GM23338 (cell line): Measurements from ENCODE around the gene SCPEP1. TPM values are rescaled to one million over a fixed set of nuclear protein-coding genes. Genes with fewer than 3 reads are reported as not detected.

ENCODE experiments used
- ATAC-seq: fragments of 200-7000 bp; cut with Tn5 transposase; 3 replicates; pipeline ENCODE4 v1.9.1; 2020
- DNase-seq: peaks from one replicate; pipeline ENCODE4 v3.0.0-alpha.2; 2015; ENCODE audit warnings: low spot score
- H2AFZ ChIP-seq: fragments of 200-600 bp; sonication (generic); 2 replicates; pipeline ENCODE4 v1.8.0; 2016; ENCODE audit warnings: antibody characterized with exemption, mild to moderate bottlenecking, moderate library complexity
- H3F3A ChIP-seq: fragments of 200-600 bp; sonication (generic); replicated peaks from 2 replicates; pipeline ENCODE4 v1.8.0; 2017; ENCODE audit warnings: antibody characterized with exemption, mixed run types, low read depth
- H3K27ac ChIP-seq: fragments of 200-600 bp; sonication (generic); 2 replicates; pipeline ENCODE4 v1.6.1; 2016; ENCODE audit warnings: low read depth
- H3K27me3 ChIP-seq: fragments of 200-600 bp; sonication (generic); 2 replicates; pipeline ENCODE4 v1.8.0; 2016; ENCODE audit warnings: mild to moderate bottlenecking, mixed run types, moderate library complexity; ENCODE audit not compliant: insufficient read depth
- H3K36me3 ChIP-seq: fragments of 200-600 bp; sonication (generic); 2 replicates; pipeline ENCODE4 v1.8.0; 2016; ENCODE audit warnings: mild to moderate bottlenecking; ENCODE audit not compliant: insufficient read depth
- H3K4me1 ChIP-seq: fragments of 200-600 bp; sonication (generic); 2 replicates; pipeline ENCODE4 v1.8.0; 2016; ENCODE audit warnings: mild to moderate bottlenecking, moderate library complexity; ENCODE audit not compliant: insufficient read depth
- H3K4me2 ChIP-seq: fragments of 200-600 bp; sonication (generic); 2 replicates; pipeline ENCODE4 v1.7.1; 2017; ENCODE audit warnings: mixed run types
- H3K4me3 ChIP-seq: fragments of 200-600 bp; sonication (generic); 2 replicates; pipeline ENCODE4 v1.6.1; 2016; ENCODE audit warnings: mixed run types
- H3K79me2 ChIP-seq: fragments of 200-600 bp; sonication (generic); replicated peaks from 2 replicates; pipeline ENCODE4 v1.8.0; 2017; ENCODE audit warnings: mild to moderate bottlenecking; ENCODE audit not compliant: insufficient read depth
- H3K9me2 ChIP-seq: fragments of 200-600 bp; sonication (generic); 2 replicates; pipeline ENCODE4 v1.8.0; 2017; ENCODE audit not compliant: insufficient read depth
- H4K20me1 ChIP-seq: fragments of 200-600 bp; sonication (generic); replicated peaks from 2 replicates; pipeline ENCODE4 v1.8.0; 2017; ENCODE audit warnings: mild to moderate bottlenecking; ENCODE audit not compliant: insufficient read depth
- H3K27ac Mint-ChIP-seq: 2 replicates; pipeline ENCODE4 v1.8.0; 2020; ENCODE audit warnings: inconsistent platforms, mild to moderate bottlenecking, moderate library complexity, mixed read lengths
- H3K27me3 Mint-ChIP-seq: 3 replicates; pipeline ENCODE4 v1.8.0; 2022; ENCODE audit warnings: low read depth, mild to moderate bottlenecking, moderate library complexity, mixed read lengths, inconsistent platforms; ENCODE audit not compliant: insufficient read depth, poor library complexity
- H3K36me3 Mint-ChIP-seq: 3 replicates; pipeline ENCODE4 v1.8.0; 2021; ENCODE audit warnings: low read depth, mild to moderate bottlenecking, inconsistent platforms, moderate library complexity, mixed read lengths
- H3K4me1 Mint-ChIP-seq: 3 replicates; pipeline ENCODE4 v1.8.0; 2020; ENCODE audit warnings: mild to moderate bottlenecking, inconsistent platforms, mixed read lengths
- H3K4me3 Mint-ChIP-seq: 3 replicates; pipeline ENCODE4 v1.8.0; 2021; ENCODE audit warnings: moderate library complexity, mild to moderate bottlenecking, inconsistent platforms, mixed read lengths
- H3K9me3 Mint-ChIP-seq: 3 replicates; pipeline ENCODE4 v1.8.0; 2020; ENCODE audit warnings: moderate library complexity, mild to moderate bottlenecking, inconsistent platforms, mixed read lengths
- CREB1 ChIP-seq: fragments of 250-450 bp; sonication (Bioruptor Pico); IDR thresholded peaks from 2 replicates; pipeline ENCODE4 v1.5.0; 2020; ENCODE audit warnings: low read depth, mild to moderate bottlenecking, moderate library complexity
- ETS1 ChIP-seq: IDR thresholded peaks from 2 replicates; pipeline ENCODE4 v1.6.1; 2016; ENCODE audit warnings: antibody characterized with exemption
- EZH2phosphoT487 ChIP-seq: fragments of 200-600 bp; sonication (generic); IDR thresholded peaks from one replicate; pipeline ENCODE4 v1.8.1; 2018; ENCODE audit warnings: antibody characterized with exemption; ENCODE audit not compliant: unreplicated experiment
- JUNB ChIP-seq: IDR thresholded peaks from one replicate; pipeline ENCODE4 v1.6.1; 2016; ENCODE audit warnings: antibody characterized with exemption; ENCODE audit not compliant: unreplicated experiment
- NANOG ChIP-seq: IDR thresholded peaks from 2 replicates; pipeline ENCODE4 v1.6.1; 2016; ENCODE audit warnings: antibody characterized with exemption, borderline replicate concordance
- POLR2AphosphoS5 ChIP-seq: IDR thresholded peaks from 2 replicates; pipeline ENCODE4 v1.6.1; 2016; ENCODE audit warnings: antibody characterized with exemption, low read depth
- REST ChIP-seq: IDR thresholded peaks from one replicate; pipeline ENCODE4 v1.6.1; 2018; ENCODE audit warnings: antibody characterized with exemption; ENCODE audit not compliant: unreplicated experiment
- STAT1 ChIP-seq: IDR thresholded peaks from one replicate; pipeline ENCODE4 v1.6.1; 2016; ENCODE audit warnings: antibody characterized with exemption; ENCODE audit not compliant: unreplicated experiment
- ZNF114 ChIP-seq: fragments of 250-450 bp; sonication (Bioruptor Pico); IDR thresholded peaks from 2 replicates; pipeline ENCODE4 v1.5.0; 2020; ENCODE audit warnings: mild to moderate bottlenecking, moderate library complexity
- ZNF331 ChIP-seq: fragments of 250-450 bp; sonication (Bioruptor Pico); IDR thresholded peaks from 2 replicates; pipeline ENCODE4 v1.5.0; 2020; ENCODE audit warnings: low read depth, mild to moderate bottlenecking, moderate library complexity
- polyA plus RNA-seq: library from polyadenylated mRNA; unstranded; fragments of >200 nt; fragmentation: Nextera tagmentation; extraction: Ambion mirVana; gene quantifications from 2 replicates; pipeline ENCODE4 v1.2.1, GENCODE V29; 2016
- total RNA-seq: library from RNA; depleted of rRNA; stranded (reverse); fragments of >200 nt; shearing (Covaris generic); gene quantifications from 2 replicates; pipeline ENCODE4 v1.2.3, GENCODE V29; 2014

SCPEP1 gene
- total and polyA plus RNA-seq, 2 experiments from 2014 or later, result 46.6 to 52.1 TPM

GRCh38 chr17:56972111-56972730 is 5.7 kb upstream of the SCPEP1 start:
- peaks cover 7% of the 10 kb centered on the region for H3K27me3 Mint-ChIP-seq
- H3K4me1 Mint-ChIP-seq, result peaks cover 23% of the 10 kb centered on the region
- Histone ChIP-seq H3K4me3 (no peak overlapping the region), H2AFZ (no peak overlapping the region), H3K36me3 (no peaks in the 10 kb centered on the region), H3K27me3 (no peaks in the 10 kb centered on the region), H3K27ac (no peak overlapping the region), H3K9me2 (no peaks in the 10 kb centered on the region), H3K4me2 (no peak overlapping the region), H3F3A (no peaks in the 10 kb centered on the region), H3K4me1 (peaks cover 6% of the 10 kb centered on the region; the same call in 1 of the 2 replicates), H3K79me2 (no peaks in the 10 kb centered on the region), H4K20me1 (no peaks in the 10 kb centered on the region)
- ATAC-seq, result no peak
- TF ChIP-seq REST (no peak), POLR2AphosphoS5 (no peak), STAT1 (no peak), ZNF114 (CRISPR knock-in tag) (no peak), EZH2phosphoT487 (no peak), CREB1 (CRISPR knock-in tag) (no peak), ZNF331 (CRISPR knock-in tag) (no peak)
- H3K27ac Mint-ChIP-seq, result no peak overlapping the region
- peaks cover 18% of the 10 kb centered on the region; the same call in 1 of the 3 replicates for H3K36me3 Mint-ChIP-seq
- no peak overlapping the region for H3K4me3 Mint-ChIP-seq
- peaks cover 38% of the 10 kb centered on the region for H3K9me3 Mint-ChIP-seq
- no peak for DNase-seq

- no peaks in the 10 kb centered on the region for H4K20me1 ChIP-seq
- Mint-ChIP-seq H3K27me3 (peaks cover 9% of the 10 kb centered on the region), H3K4me1 (peaks cover 26% of the 10 kb centered on the region), H3K9me3 (peaks cover 38% of the 10 kb centered on the region), H3K36me3 (peaks cover 18% of the 10 kb centered on the region; the same call in 1 of the 3 replicates), H3K4me3 (no peak overlapping the region), H3K27ac (no peak overlapping the region)
- H3K4me3 ChIP-seq, result no peak overlapping the region
- H3K27me3 ChIP-seq, result no peaks in the 10 kb centered on the region
- ATAC-seq (no peak), DNase-seq (no peak)
- H3K4me1 ChIP-seq, result peaks cover 9% of the 10 kb centered on the region
- no peaks in the 10 kb centered on the region for H3K9me2 ChIP-seq
- H3K36me3 ChIP-seq, result no peaks in the 10 kb centered on the region
- H3F3A ChIP-seq, result no peaks in the 10 kb centered on the region; the same call in 1 of the 2 replicates
- H3K27ac ChIP-seq, result no peak overlapping the region
- H2AFZ ChIP-seq, result peak overlapping the region; percentile 79
- H3K79me2 ChIP-seq, result 0 out of 2 replicates have a peak, but pooled peaks cover 3% of the 10 kb centered on the region
- H3K4me2 ChIP-seq, result no peak overlapping the region
- TF ChIP-seq STAT1 (no peak), JUNB (no peak), REST (no peak), EZH2phosphoT487 (no peak), CREB1 (CRISPR knock-in tag) (no peak), ZNF331 (CRISPR knock-in tag) (no peak), NANOG (no peak), ETS1 (no peak)
Measured at GRCh38 chr17:56973520-56973919, 4.4 kb upstream of the SCPEP1 start.
